Measurements from ENCODE around the gene PRXL2B.

- TF ChIP-seq CTCF (IDR thresholded peaks at IDR 0.05) (no peak), POLR2A (IDR thresholded peaks at IDR 0.05) (no peak)
Observed at GRCh38 chr1:2537784-2538115, 48.8 kb upstream of the PRXL2B start.
